Mesothelial cell of epicardium (in vitro differentiated cells): ENCODE measurements around the gene SLC22A12. TPM values are rescaled to one million over a fixed set of nuclear protein-coding genes. Genes with fewer than 3 reads are reported as not detected.

Experiments used
- DNase-seq, 2 experiments: peaks; one replicate each; pipeline ENCODE4 v3.0.0; 2021; ENCODE audit warnings: low spot score in 2 of 2; ENCODE audit not compliant: unreplicated experiment in 2 of 2
- H3K27ac Mint-ChIP-seq: 2 replicates; pipeline ENCODE4 v1.8.0; 2021; ENCODE audit warnings: mixed read lengths
- H3K27me3 Mint-ChIP-seq: 2 replicates; pipeline ENCODE4 v1.8.0; 2021; ENCODE audit warnings: low read depth, mixed read lengths
- H3K36me3 Mint-ChIP-seq: 2 replicates; pipeline ENCODE4 v1.8.0; 2021; ENCODE audit warnings: mixed read lengths
- H3K4me1 Mint-ChIP-seq: 2 replicates; pipeline ENCODE4 v1.8.0; 2021; ENCODE audit warnings: mixed read lengths
- H3K4me3 Mint-ChIP-seq: 2 replicates; pipeline ENCODE4 v1.8.0; 2021; ENCODE audit warnings: mild to moderate bottlenecking, moderate library complexity, mixed read lengths
- H3K9me3 Mint-ChIP-seq: 2 replicates; pipeline ENCODE4 v1.8.0; 2021; ENCODE audit warnings: mixed read lengths
- CTCF ChIP-seq: fragments of 200-600 bp; sonication (generic); IDR thresholded peaks from one replicate; pipeline ENCODE4 v1.5.0; 2021; ENCODE audit warnings: antibody characterized with exemption; ENCODE audit not compliant: unreplicated experiment
- total RNA-seq: library from RNA; stranded (reverse); gene quantifications from 3 replicates; pipeline ENCODE4 v1.2.1, GENCODE V29; 2021

The SLC22A12 gene
- total RNA-seq = not detected in 3 replicates

- peaks cover 22% of the 10 kb centered on the region for H3K27me3 Mint-ChIP-seq
- H3K27ac Mint-ChIP-seq = no peak within 1 kb of the TSS
- H3K36me3 Mint-ChIP-seq = no peaks in the 10 kb centered on the region
- H3K9me3 Mint-ChIP-seq = peaks cover 17% of the 10 kb centered on the region
- H3K4me3 Mint-ChIP-seq = no peak within 1 kb of the TSS
- TF ChIP-seq CTCF = no peak
- no peaks in the 10 kb centered on the region for H3K4me1 Mint-ChIP-seq
- DNase-seq = no peak
These were observed at the start of gene SLC22A12 for GRCh38 chr11:64590763-64591221. Gene SLC22A12 (plus strand): TSS chr11:64591220. CDS start chr11:64591557, 337 bp downstream.

- Mint-ChIP-seq H3K4me1 (peaks cover 4% of the 10 kb centered on the region), H3K27ac (no peak overlapping the region), H3K36me3 (no peaks in the 10 kb centered on the region), H3K9me3 (peaks cover 6% of the 10 kb centered on the region), H3K4me3 (no peak overlapping the region), H3K27me3 (peaks cover 14% of the 10 kb centered on the region)
- no peak for TF ChIP-seq CTCF
- DNase-seq = no peak
These were observed 48.6 kb upstream of the SLC22A12 start for GRCh38 chr11:64542172-64543125.

GRCh38 chr11:64543818-64544217, 47.2 kb upstream of the SLC22A12 start:
- Mint-ChIP-seq H3K27me3 (peaks cover 17% of the 10 kb centered on the region), H3K27ac (no peak overlapping the region), H3K9me3 (peaks cover 6% of the 10 kb centered on the region), H3K4me1 (peaks cover 4% of the 10 kb centered on the region), H3K4me3 (no peak overlapping the region), H3K36me3 (no peaks in the 10 kb centered on the region)
- TF ChIP-seq CTCF = no peak
- DNase-seq = no peak

- Mint-ChIP-seq H3K4me1 (peaks cover 1% of the 10 kb centered on the region), H3K36me3 (no peaks in the 10 kb centered on the region), H3K27ac (no peak overlapping the region), H3K9me3 (peaks cover 8% of the 10 kb centered on the region), H3K4me3 (no peak overlapping the region), H3K27me3 (peaks cover 17% of the 10 kb centered on the region)
- no peak for TF ChIP-seq CTCF
- DNase-seq = no peak
These were observed 46.3 kb upstream of the SLC22A12 start for GRCh38 chr11:64544616-64545296.

- no peak for TF ChIP-seq CTCF
- Mint-ChIP-seq H3K4me3 (no peak overlapping the region), H3K27ac (no peak overlapping the region), H3K27me3 (peaks cover 22% of the 10 kb centered on the region), H3K9me3 (peaks cover 10% of the 10 kb centered on the region), H3K4me1 (no peaks in the 10 kb centered on the region), H3K36me3 (no peaks in the 10 kb centered on the region)
- no peak for DNase-seq
These were observed 45.4 kb upstream of the SLC22A12 start for GRCh38 chr11:64545619-64546018.
